K562 (cell line): ENCODE data around the gene RHOB.
"Not testable (repeated sequence)": the region's sequence is repeated elsewhere in the genome, so short reads cannot be mapped to it uniquely, and the experiment has no call there.

Source experiments
- CTCF ChIP-seq, 3 experiments: IDR thresholded peaks in 2 of 3; conservative IDR thresholded peaks in 1 of 3; 2 replicates each; pipeline ENCODE4 v1.5.1; 2011 to 2012; ENCODE audit warnings: low read length in 3 of 3, mild to moderate bottlenecking in 3 of 3, control low read depth in 2 of 3, improper control_type of control experiment in 1 of 3, inconsistent platforms in 1 of 3, low read depth in 1 of 3, mixed read lengths in 1 of 3, moderate library complexity in 1 of 3; ENCODE audit not compliant: insufficient read depth in 2 of 3
- EP300 ChIP-seq: IDR thresholded peaks from 2 replicates; pipeline ENCODE4 v1.6.1; 2012; ENCODE audit warnings: low read length, improper control_type of control experiment
- ESRRA ChIP-seq: fragments of 450-650 bp; IDR thresholded peaks from 2 replicates; pipeline ENCODE4 v1.6.1; 2014; ENCODE audit warnings: low read depth, mild to moderate bottlenecking, moderate library complexity, borderline replicate concordance
- NELFE ChIP-seq: IDR thresholded peaks from 2 replicates; pipeline ENCODE4 v1.6.1; 2011; ENCODE audit warnings: mild to moderate bottlenecking; ENCODE audit not compliant: insufficient read depth, insufficient read length
- NFYB ChIP-seq: IDR thresholded peaks from 2 replicates; pipeline ENCODE4 v1.6.1; 2011; ENCODE audit warnings: mild to moderate bottlenecking, moderate library complexity; ENCODE audit not compliant: insufficient read length; ENCODE audit errors: extremely low read depth
- PCBP2 ChIP-seq: fragments of 200-400 bp; formaldehyde crosslinking; IDR thresholded peaks from 2 replicates; pipeline ENCODE4 v1.6.1; 2018; ENCODE audit warnings: low read length, low read depth, mild to moderate bottlenecking, moderate library complexity; ENCODE audit not compliant: poor library complexity, severe bottlenecking
- SMC3 ChIP-seq: conservative IDR thresholded peaks from 2 replicates; pipeline ENCODE4 v1.6.1; 2011; ENCODE audit warnings: low read depth, low read length, improper control_type of control experiment; ENCODE audit not compliant: insufficient read depth
- SOX6 ChIP-seq: fragments of 450-650 bp; IDR thresholded peaks from 2 replicates; pipeline ENCODE4 v1.6.1; 2014; ENCODE audit warnings: mild to moderate bottlenecking
- ZNF274 ChIP-seq: IDR thresholded peaks from 2 replicates; pipeline ENCODE4 v1.6.1; 2011; ENCODE audit warnings: low read depth, mild to moderate bottlenecking, low read length, moderate library complexity, borderline replicate concordance
- TF ChIP-seq, protein P1 (sequence below): sonication (generic); formaldehyde crosslinking; IDR thresholded peaks from 2 replicates; pipeline ENCODE4 v1.9.0; 2022; ENCODE audit warnings: mild to moderate bottlenecking, missing genetic modification reagents
- TF ChIP-seq, protein P2 (sequence below): sonication (generic); formaldehyde crosslinking; IDR thresholded peaks from 2 replicates; pipeline ENCODE4 v1.8.1; 2022; ENCODE audit warnings: missing genetic modification reagents

DNA sequence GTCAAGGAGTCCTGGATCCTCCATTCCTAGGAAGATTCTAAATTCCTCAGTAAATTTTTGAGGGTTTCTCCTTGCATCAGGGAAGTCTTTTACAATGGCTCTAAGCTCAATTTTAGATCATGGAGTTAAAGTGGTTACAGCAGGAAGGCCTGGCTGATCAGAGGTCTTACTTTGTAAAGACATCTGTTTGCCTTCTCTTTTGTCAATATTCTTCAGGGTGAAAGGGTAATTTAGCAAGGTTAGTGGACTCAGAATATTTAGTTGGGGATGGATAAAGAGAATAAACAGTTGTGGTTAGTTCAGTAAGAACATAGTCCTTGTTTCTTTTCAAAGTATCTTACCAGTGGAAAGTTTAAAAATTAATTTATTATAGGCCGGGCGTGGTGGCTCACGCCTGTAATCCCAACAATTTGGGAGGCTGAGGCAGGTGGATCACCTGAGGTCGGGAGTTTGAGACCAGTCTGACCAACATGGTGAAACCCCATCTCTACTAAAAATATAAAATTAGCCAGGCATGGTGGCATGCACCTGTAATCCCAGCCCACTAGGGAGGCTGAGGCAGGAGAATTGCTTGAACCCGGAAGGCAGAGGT is 29.5 kb upstream of the RHOB start:
- not testable (repeated sequence) for TF ChIP-seq SOX6; ZNF274; CTCF (IDR thresholded peaks at IDR 0.05 in 2 of 3, conservative IDR thresholded peaks at IDR 0.05 in 1 of 3; ENCODE audit: insufficient read depth in 2 of 3, low read depth in 1 of 3, low read length in 3 of 3); PCBP2; EP300; SMC3; NFYB; ESRRA; NELFE
- TF ChIP-seq, protein P1, sequence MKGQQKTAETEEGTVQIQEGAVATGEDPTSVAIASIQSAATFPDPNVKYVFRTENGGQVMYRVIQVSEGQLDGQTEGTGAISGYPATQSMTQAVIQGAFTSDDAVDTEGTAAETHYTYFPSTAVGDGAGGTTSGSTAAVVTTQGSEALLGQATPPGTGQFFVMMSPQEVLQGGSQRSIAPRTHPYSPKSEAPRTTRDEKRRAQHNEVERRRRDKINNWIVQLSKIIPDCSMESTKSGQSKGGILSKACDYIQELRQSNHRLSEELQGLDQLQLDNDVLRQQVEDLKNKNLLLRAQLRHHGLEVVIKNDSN (CRISPR knock-in tag), result not testable (repeated sequence)
- TF ChIP-seq, protein P2, sequence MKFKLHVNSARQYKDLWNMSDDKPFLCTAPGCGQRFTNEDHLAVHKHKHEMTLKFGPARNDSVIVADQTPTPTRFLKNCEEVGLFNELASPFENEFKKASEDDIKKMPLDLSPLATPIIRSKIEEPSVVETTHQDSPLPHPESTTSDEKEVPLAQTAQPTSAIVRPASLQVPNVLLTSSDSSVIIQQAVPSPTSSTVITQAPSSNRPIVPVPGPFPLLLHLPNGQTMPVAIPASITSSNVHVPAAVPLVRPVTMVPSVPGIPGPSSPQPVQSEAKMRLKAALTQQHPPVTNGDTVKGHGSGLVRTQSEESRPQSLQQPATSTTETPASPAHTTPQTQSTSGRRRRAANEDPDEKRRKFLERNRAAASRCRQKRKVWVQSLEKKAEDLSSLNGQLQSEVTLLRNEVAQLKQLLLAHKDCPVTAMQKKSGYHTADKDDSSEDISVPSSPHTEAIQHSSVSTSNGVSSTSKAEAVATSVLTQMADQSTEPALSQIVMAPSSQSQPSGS (CRISPR knock-in tag), result not testable (repeated sequence)
